ENCODE data around the gene CSNK1E.

The CSNK1E gene

GRCh38 chr22:38310518-38311322, 6.5 kb downstream of the CSNK1E start:
- Histone ChIP-seq H3K27ac (ENCODE audit: low read depth, low read length) (no peak overlapping the region), H3K79me2 (ENCODE audit: insufficient read depth, low read length) (no peaks in the 10 kb centered on the region), H2AFZ (ENCODE audit: low read depth, low read length, severe bottlenecking) (no peak overlapping the region), H3K4me2 (ENCODE audit: low read depth, low read length, poor library complexity, severe bottlenecking) (no peak overlapping the region), H3K27me3 (ENCODE audit: low read length) (no peaks in the 10 kb centered on the region), H3K36me3 (ENCODE audit: low read length) (no peaks in the 10 kb centered on the region), H3K9ac (ENCODE audit: low read length) (no peak overlapping the region), H3F3A (ENCODE audit: insufficient read depth) (peaks cover 8% of the 10 kb centered on the region), H3K9me3 (ENCODE audit: insufficient read depth, low read length) (no peaks in the 10 kb centered on the region), H4K20me1 (ENCODE audit: low read depth, low read length) (no peaks in the 10 kb centered on the region), H3K4me3 (ENCODE audit: insufficient read depth, low read length, poor library complexity, severe bottlenecking) (no peak overlapping the region), H3K9me2 (replicated peaks; ENCODE audit: insufficient read depth, low read length) (no peaks in the 10 kb centered on the region)
- no peak for TF ChIP-seq EZH2phosphoT487 (conservative IDR thresholded peaks at IDR 0.05; ENCODE audit: low read length)
- no peak for TF ChIP-seq CTCF (IDR thresholded peaks at IDR 0.05; ENCODE audit: insufficient read depth, low read length, poor library complexity, severe bottlenecking)

GRCh38 chr22:38309614-38310517, 7.4 kb downstream of the CSNK1E start:
- TF ChIP-seq CTCF (IDR thresholded peaks at IDR 0.05; ENCODE audit: insufficient read depth, low read length, poor library complexity, severe bottlenecking), result no peak
- H3K9me3 ChIP-seq (ENCODE audit: insufficient read depth, low read length), result no peaks in the 10 kb centered on the region
- no peaks in the 10 kb centered on the region for H3K36me3 ChIP-seq (ENCODE audit: low read length)
- no peak overlapping the region for H3K4me3 ChIP-seq (ENCODE audit: insufficient read depth, low read length, poor library complexity, severe bottlenecking)
- no peak overlapping the region for H3K27ac ChIP-seq (ENCODE audit: low read depth, low read length)
- no peaks in the 10 kb centered on the region for H3K27me3 ChIP-seq (ENCODE audit: low read length)
- no peaks in the 10 kb centered on the region for H4K20me1 ChIP-seq (ENCODE audit: low read depth, low read length)
- peaks cover 6% of the 10 kb centered on the region; the same call in 1 of the 2 replicates for H3K79me2 ChIP-seq (ENCODE audit: insufficient read depth, low read length)
- H3K9ac ChIP-seq (ENCODE audit: low read length), result no peak overlapping the region
- H3F3A ChIP-seq (ENCODE audit: insufficient read depth), result peaks cover 6% of the 10 kb centered on the region; the same call in 1 of the 2 replicates
- H3K9me2 ChIP-seq (replicated peaks; ENCODE audit: insufficient read depth, low read length), result no peaks in the 10 kb centered on the region
- no peak overlapping the region for H2AFZ ChIP-seq (ENCODE audit: low read depth, low read length, severe bottlenecking)
- no peak overlapping the region for H3K4me2 ChIP-seq (ENCODE audit: low read depth, low read length, poor library complexity, severe bottlenecking)

- no peaks in the 10 kb centered on the region for H3K27me3 ChIP-seq (ENCODE audit: low read length)
- H3F3A ChIP-seq (ENCODE audit: insufficient read depth), result peaks cover 6% of the 10 kb centered on the region; the same call in 1 of the 2 replicates
- H3K36me3 ChIP-seq (ENCODE audit: low read length), result no peaks in the 10 kb centered on the region
- H3K4me2 ChIP-seq (ENCODE audit: low read depth, low read length, poor library complexity, severe bottlenecking), result no peak overlapping the region
- no peak for TF ChIP-seq EZH2phosphoT487 (conservative IDR thresholded peaks at IDR 0.05; ENCODE audit: low read length)
- TF ChIP-seq CTCF (IDR thresholded peaks at IDR 0.05; ENCODE audit: insufficient read depth, low read length, poor library complexity, severe bottlenecking), result no peak
- no peaks in the 10 kb centered on the region for H3K9me2 ChIP-seq (replicated peaks; ENCODE audit: insufficient read depth, low read length)
- H3K9ac ChIP-seq (ENCODE audit: low read length), result no peak overlapping the region
- H3K79me2 ChIP-seq (ENCODE audit: insufficient read depth, low read length), result peaks cover 11% of the 10 kb centered on the region
- H3K4me3 ChIP-seq (ENCODE audit: insufficient read depth, low read length, poor library complexity, severe bottlenecking), result no peak overlapping the region
- H3K27ac ChIP-seq (ENCODE audit: low read depth, low read length), result no peak overlapping the region
- no peaks in the 10 kb centered on the region for H4K20me1 ChIP-seq (ENCODE audit: low read depth, low read length)
- no peak overlapping the region for H2AFZ ChIP-seq (ENCODE audit: low read depth, low read length, severe bottlenecking)
- no peaks in the 10 kb centered on the region for H3K9me3 ChIP-seq (ENCODE audit: insufficient read depth, low read length)
Measured at GRCh38 chr22:38308791-38309498, 8.3 kb downstream of the CSNK1E start.
